K562 (cell line): Measurements from ENCODE around the gene SIRPB1. TPM values are rescaled to one million over a fixed set of nuclear protein-coding genes. Genes with fewer than 3 reads are reported as not detected.

Experiments
- ATAC-seq: fragments of 200-7000 bp; cut with Tn5 transposase; 3 replicates; pipeline ENCODE4 v1.9.1; 2020; ENCODE audit warnings: moderate library complexity
- BruUV-seq: library from RNA; stranded (reverse); fragments of 400-500 nt; replicated peaks from 2 replicates; lab custom pipeline; 2021; lab: Mats Ljungman, UMichigan
- CTCF ChIA-PET: fragments of 300-600 bp; formaldehyde crosslinking; extraction: SDS; loops from one replicate; lab custom pipeline; 2021; ENCODE audit warnings: low intra/inter-chr PET ratio; lab: Yijun Ruan, JAX
- POLR2A ChIA-PET: fragments of 300-600, 350-650 bp; sonication (Branson Sonifier 250); formaldehyde crosslinking; extraction: SDS; loops from one replicate; lab custom pipeline; 2021; ENCODE audit warnings: antibody characterized with exemption, inconsistent platforms; lab: Yijun Ruan, JAX
- DNase-seq, 4 experiments: peaks; one replicate each; pipeline versions ENCODE4 v3.0.0 to v3.0.0-alpha.2; 2011 to 2018; ENCODE audit warnings: low spot score in 3 of 4, mixed read lengths in 3 of 4; ENCODE audit errors: extremely low read depth in 1 of 4
- FAIRE-seq: peaks from 2 replicates; lab custom pipeline; 2011; peaks lifted over from hg19 to GRCh38; lab: Jason Lieb, UNC
- H2AFZ ChIP-seq: 2 replicates; pipeline ENCODE4 v1.6.0; 2011; ENCODE audit warnings: low read depth, low read length, control low read depth, inconsistent platforms
- H3K27ac ChIP-seq: fragments of 200-600 bp; 3 replicates; pipeline ENCODE4 v1.8.0; 2011; ENCODE audit warnings: low read depth, mild to moderate bottlenecking, control low read depth, inconsistent platforms, low read length, moderate library complexity, mixed read lengths; ENCODE audit errors: extremely low read depth
- H3K27me3 ChIP-seq, 2 experiments: fragments of 300-600 bp in 1 of 2; 2 replicates in 1 of 2; 3 replicates in 1 of 2; pipeline versions ENCODE4 v1.6.0 to v1.8.0; 2011; ENCODE audit warnings: inconsistent platforms in 2 of 2, low read length in 2 of 2, mild to moderate bottlenecking in 1 of 2, mixed read lengths in 1 of 2, moderate library complexity in 1 of 2; ENCODE audit not compliant: control insufficient read depth in 2 of 2, insufficient read depth in 2 of 2
- H3K36me3 ChIP-seq: fragments of 300-600 bp; 3 replicates; pipeline ENCODE4 v1.8.0; 2011; ENCODE audit warnings: mild to moderate bottlenecking, low read length, inconsistent platforms; ENCODE audit not compliant: control insufficient read depth, insufficient read depth
- H3K4me1 ChIP-seq, 2 experiments: fragments of 200-600 bp in 1 of 2; replicated peaks in 1 of 2; 2 replicates in 1 of 2; 3 replicates in 1 of 2; pipeline versions ENCODE4 v1.5.1 to v1.8.0; 2011; ENCODE audit warnings: inconsistent platforms in 2 of 2, low read length in 2 of 2, mild to moderate bottlenecking in 1 of 2, mixed read lengths in 1 of 2, moderate library complexity in 1 of 2; ENCODE audit not compliant: control insufficient read depth in 2 of 2, insufficient read depth in 2 of 2
- H3K4me2 ChIP-seq: 2 replicates; pipeline ENCODE4 v1.6.1; 2011; ENCODE audit warnings: low read length, control low read depth, inconsistent platforms, mixed read lengths; ENCODE audit not compliant: insufficient read depth
- H3K4me3 ChIP-seq: fragments of 200-600 bp; sonication (generic), shearing (Covaris generic); 2 replicates; pipeline ENCODE4 v1.5.1; 2016; ENCODE audit warnings: control low read depth, inconsistent platforms
- H3K79me2 ChIP-seq: fragments of 200-600 bp; 3 replicates; pipeline ENCODE4 v1.8.0; 2011; ENCODE audit warnings: low read length, inconsistent platforms; ENCODE audit not compliant: control insufficient read depth, insufficient read depth
- H3K9ac ChIP-seq, 2 experiments: 2 replicates each; pipeline versions ENCODE4 v1.6.0 to v1.6.1; 2011; ENCODE audit warnings: low read depth in 2 of 2, low read length in 2 of 2, control low read depth in 1 of 2, inconsistent platforms in 1 of 2, mild to moderate bottlenecking in 1 of 2, mixed read lengths in 1 of 2; ENCODE audit not compliant: insufficient read depth in 1 of 2
- H3K9me1 ChIP-seq: one replicate; pipeline ENCODE4 v1.6.0; 2011; ENCODE audit warnings: inconsistent platforms, mild to moderate bottlenecking, low read length, moderate library complexity; ENCODE audit not compliant: control insufficient read depth, insufficient read depth
- H3K9me3 ChIP-seq: replicated peaks from 2 replicates; pipeline ENCODE4 v1.5.1; 2011; ENCODE audit warnings: low read depth, low read length, inconsistent platforms; ENCODE audit not compliant: control insufficient read depth, insufficient read depth
- H4K20me1 ChIP-seq: replicated peaks from 2 replicates; pipeline ENCODE4 v1.6.1; 2011; ENCODE audit warnings: low read length, inconsistent platforms, mixed read lengths; ENCODE audit not compliant: control insufficient read depth, insufficient read depth
- CC2D1A ChIP-seq: fragments of 450-650 bp; IDR thresholded peaks from 2 replicates; pipeline ENCODE4 v1.6.1; 2017; ENCODE audit warnings: mild to moderate bottlenecking
- CEBPZ ChIP-seq: fragments of 150-350 bp; IDR thresholded peaks from 2 replicates; pipeline ENCODE4 v1.6.1; 2014; ENCODE audit warnings: low read depth, mild to moderate bottlenecking, low read length, borderline replicate concordance
- CHD2 ChIP-seq: IDR thresholded peaks from 2 replicates; pipeline ENCODE4 v1.6.1; 2011; ENCODE audit warnings: low read depth, low read length
- HMGN3 ChIP-seq: IDR thresholded peaks from 2 replicates; pipeline ENCODE4 v1.6.1; 2011; ENCODE audit warnings: borderline replicate concordance, low read depth, mild to moderate bottlenecking, mixed read lengths, low read length; ENCODE audit not compliant: insufficient read length; ENCODE audit errors: extremely low read depth
- KAT2B ChIP-seq: IDR thresholded peaks from one replicate; pipeline ENCODE4 v1.6.1; 2012; ENCODE audit warnings: low read depth, mild to moderate bottlenecking, control low read depth, inconsistent platforms, low read length, moderate library complexity
- PHTF2 ChIP-seq: fragments of 250-450 bp; sonication (Bioruptor Pico); IDR thresholded peaks from 2 replicates; pipeline ENCODE4 v1.5.0; 2021; ENCODE audit warnings: mild to moderate bottlenecking
- PURB ChIP-seq: sonication (generic); formaldehyde crosslinking; IDR thresholded peaks from 2 replicates; pipeline ENCODE4 v1.9.0; 2021; ENCODE audit warnings: low read depth, mild to moderate bottlenecking, missing genetic modification reagents
- SMARCE1 ChIP-seq: fragments of 450-650 bp; IDR thresholded peaks from 2 replicates; pipeline ENCODE4 v1.7.1; 2016; ENCODE audit warnings: mild to moderate bottlenecking
- TRIM25 ChIP-seq: fragments of 450-650 bp; IDR thresholded peaks from 2 replicates; pipeline ENCODE4 v1.7.0; 2016; ENCODE audit warnings: borderline replicate concordance
- ZNF717 ChIP-seq: fragments of 250-450 bp; sonication (Bioruptor Pico); IDR thresholded peaks from 2 replicates; pipeline ENCODE4 v1.5.0; 2021
- ZNF76 ChIP-seq: fragments of 250-450 bp; sonication (Bioruptor Pico); IDR thresholded peaks from 2 replicates; pipeline ENCODE4 v1.4.0; 2020; ENCODE audit warnings: mild to moderate bottlenecking, moderate library complexity, borderline replicate concordance
- ZZZ3 ChIP-seq: fragments of 450-650 bp; IDR thresholded peaks from 2 replicates; pipeline ENCODE4 v1.6.1; 2016; ENCODE audit warnings: antibody characterized with exemption, mild to moderate bottlenecking, moderate library complexity
- WGBS: fragments of 100-300 bp; shearing (Covaris generic); methylation state at CpG from one replicate; pipeline ENCODE4 v1.1.6; 2016; ENCODE audit warnings: low coverage, mixed read lengths; ENCODE audit not compliant: insufficient coverage; ENCODE audit errors: missing lambda C conversion rate; 5-methylcytosine and 5-hydroxymethylcytosine counted together
- in situ Hi-C: fragments of 300-500 bp; cut with MboI; formaldehyde crosslinking; loops from 4 replicates; pipeline ENCODE4 v1.15.0; 2018; ENCODE audit warnings: inconsistent platforms, mixed read lengths
- intact Hi-C: fragments of 100-400 bp; cut with micrococcal nuclease; formaldehyde crosslinking; loops from 2 replicates; pipeline ENCODE4 v1.14.2; 2022
- polyA plus RNA-seq, 8 experiments: library from polyadenylated mRNA; depleted of rRNA in 4 of 8; stranded (reverse) in 5 of 8; unstranded in 3 of 8; fragments of >200 nt; fragmentation: Nextera tagmentation in 2 of 8; fragmentation: Illumina TruSeq in 1 of 8; extraction: Ambion mirVana in 2 of 8; extraction: Trizol in 1 of 8; gene quantifications; 2 replicates each; pipeline versions ENCODE4 v1.2.1 to v1.2.3, GENCODE V29; 2011 to 2014; ENCODE audit warnings: inconsistent platforms in 1 of 8, missing spikeins in 1 of 8
- total RNA-seq, 7 experiments: library from RNA; depleted of rRNA in 6 of 7; stranded (reverse); fragments of >200 nt in 6 of 7; fragmentation: Illumina TruSeq in 2 of 7; extraction: Trizol in 2 of 7; gene quantifications; 2 replicates each; pipeline versions ENCODE4 v1.2.1 to v1.2.3, GENCODE V29; 2011 to 2021; ENCODE audit warnings: low replicate concordance in 1 of 7

Gene SIRPB1
- total and polyA plus RNA-seq, 9 of the 15 experiments (the other 6 are each of a cell fraction or from before 2014, with no cell fraction given), result not detected

- TF ChIP-seq TRIM25 (no peak), CC2D1A (no peak)
These were observed 2.6 kb upstream of the SIRPB1 start (continued) for GRCh38 chr20:1622450-1622849.

GRCh38 chr20:1621316-1621715 is 1.5 kb upstream of the SIRPB1 start:
- in situ Hi-C loops (loop anchor here (10.0 kb wide), 1 partner anchor 257 kb away; no protein-coding TSS in a partner anchor), intact Hi-C loops (no loop called here)
- no peaks in the 10 kb centered on the region for H3K9me3 ChIP-seq
- H3K9ac ChIP-seq, result no peak overlapping the region
- no peaks in the 10 kb centered on the region for H4K20me1 ChIP-seq
- H3K27me3 ChIP-seq, result peaks cover 0 to 4% of the 10 kb centered on the region in 2 experiments; a peak in 1 of 5 replicates
- TF ChIP-seq CHD2, result no peak
- TF ChIP-seq CEBPZ, result no peak
- TF ChIP-seq ZNF76, result no peak
- no peak for TF ChIP-seq ZNF717 (CRISPR knock-in tag)
- TF ChIP-seq PURB (CRISPR knock-in tag), result no peak
- TF ChIP-seq SMARCE1, result no peak
- TF ChIP-seq PHTF2, result no peak
- TF ChIP-seq KAT2B, result no peak
- TF ChIP-seq HMGN3, result no peak
- TF ChIP-seq ZZZ3, result no peak
- BruUV-seq, result no TSS peak
- CTCF ChIA-PET, result no interaction called here
- no peak overlapping the region for H3K4me2 ChIP-seq
- H3K4me3 ChIP-seq, result no peak overlapping the region
- DNase-seq, result peak in 2 of 4 experiments; percentile 0 to 1
- ATAC-seq, result no peak
- no peaks in the 10 kb centered on the region for H3K4me1 ChIP-seq
- FAIRE-seq, result no peak
- no peaks in the 10 kb centered on the region for H3K79me2 ChIP-seq
- no peaks in the 10 kb centered on the region for H3K36me3 ChIP-seq
- POLR2A ChIA-PET, result no interaction called here
- WGBS, result no CpG with 5 or more reads among the region's 1 CpG
- H2AFZ ChIP-seq, result no peak overlapping the region
- no peak overlapping the region for H3K27ac ChIP-seq
- H3K9me1 ChIP-seq, result no peaks in the 10 kb centered on the region
